ENCODE measurements around the gene AMOTL1.

AMOTL1 gene

GRCh38 chr11:94792451-94792850, 24.3 kb downstream of the AMOTL1 start:
- TF ChIP-seq, protein P1, sequence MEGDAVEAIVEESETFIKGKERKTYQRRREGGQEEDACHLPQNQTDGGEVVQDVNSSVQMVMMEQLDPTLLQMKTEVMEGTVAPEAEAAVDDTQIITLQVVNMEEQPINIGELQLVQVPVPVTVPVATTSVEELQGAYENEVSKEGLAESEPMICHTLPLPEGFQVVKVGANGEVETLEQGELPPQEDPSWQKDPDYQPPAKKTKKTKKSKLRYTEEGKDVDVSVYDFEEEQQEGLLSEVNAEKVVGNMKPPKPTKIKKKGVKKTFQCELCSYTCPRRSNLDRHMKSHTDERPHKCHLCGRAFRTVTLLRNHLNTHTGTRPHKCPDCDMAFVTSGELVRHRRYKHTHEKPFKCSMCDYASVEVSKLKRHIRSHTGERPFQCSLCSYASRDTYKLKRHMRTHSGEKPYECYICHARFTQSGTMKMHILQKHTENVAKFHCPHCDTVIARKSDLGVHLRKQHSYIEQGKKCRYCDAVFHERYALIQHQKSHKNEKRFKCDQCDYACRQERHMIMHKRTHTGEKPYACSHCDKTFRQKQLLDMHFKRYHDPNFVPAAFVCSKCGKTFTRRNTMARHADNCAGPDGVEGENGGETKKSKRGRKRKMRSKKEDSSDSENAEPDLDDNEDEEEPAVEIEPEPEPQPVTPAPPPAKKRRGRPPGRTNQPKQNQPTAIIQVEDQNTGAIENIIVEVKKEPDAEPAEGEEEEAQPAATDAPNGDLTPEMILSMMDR (conservative IDR thresholded peaks at IDR 0.05; ENCODE audit: low read depth, low read length), result no peak
- no peak overlapping the region for H3K4me3 ChIP-seq (ENCODE audit: low read length)
- no peak for DNase-seq (ENCODE audit: low read depth)

DNA sequence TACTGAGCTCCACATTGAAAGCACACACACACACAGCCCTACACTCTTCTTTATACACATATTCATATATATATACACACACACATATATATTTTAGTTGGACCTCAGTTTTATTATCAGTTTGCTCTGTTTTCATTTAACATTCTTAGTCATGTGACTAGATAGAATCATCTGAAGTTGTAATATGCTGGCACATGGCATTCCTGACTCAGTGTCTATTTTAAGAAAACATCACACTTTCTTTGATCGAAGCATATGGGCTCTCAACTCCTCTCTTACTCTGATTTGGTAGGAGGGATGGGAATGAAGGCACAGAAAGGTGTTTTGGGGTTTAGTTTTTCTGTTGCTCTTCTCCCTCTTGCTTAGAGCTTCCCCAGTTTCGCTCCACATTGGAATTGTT, 24.8 kb downstream of the AMOTL1 start:
- TF ChIP-seq, protein P1 (conservative IDR thresholded peaks at IDR 0.05; ENCODE audit: low read depth, low read length), result no peak
- DNase-seq (ENCODE audit: low read depth), result no peak
- no peak overlapping the region for H3K4me3 ChIP-seq (ENCODE audit: low read length)

DNA sequence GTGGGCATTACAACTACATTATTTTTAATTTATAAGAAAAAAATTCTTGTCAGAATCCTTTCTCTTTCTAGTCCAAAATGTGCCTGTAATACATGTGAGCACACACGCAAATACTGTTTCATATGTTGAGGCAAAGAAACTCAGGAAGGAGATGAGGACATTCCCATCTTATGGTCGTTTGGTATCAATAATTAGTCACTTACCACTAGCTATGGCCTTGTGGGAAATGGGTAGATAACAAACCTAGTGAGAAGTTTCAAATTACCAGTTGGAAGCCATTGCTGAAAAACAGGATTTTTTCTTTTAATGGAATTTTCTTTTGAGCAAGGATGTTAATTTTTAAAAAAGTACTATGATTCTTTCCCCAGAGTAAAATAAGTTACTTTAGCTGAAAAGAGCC, 25.7 kb downstream of the AMOTL1 start:
- DNase-seq (ENCODE audit: low read depth), result no peak
- TF ChIP-seq, protein P1 (conservative IDR thresholded peaks at IDR 0.05; ENCODE audit: low read depth, low read length), result no peak
- no peak overlapping the region for H3K4me3 ChIP-seq (ENCODE audit: low read length)

DNA sequence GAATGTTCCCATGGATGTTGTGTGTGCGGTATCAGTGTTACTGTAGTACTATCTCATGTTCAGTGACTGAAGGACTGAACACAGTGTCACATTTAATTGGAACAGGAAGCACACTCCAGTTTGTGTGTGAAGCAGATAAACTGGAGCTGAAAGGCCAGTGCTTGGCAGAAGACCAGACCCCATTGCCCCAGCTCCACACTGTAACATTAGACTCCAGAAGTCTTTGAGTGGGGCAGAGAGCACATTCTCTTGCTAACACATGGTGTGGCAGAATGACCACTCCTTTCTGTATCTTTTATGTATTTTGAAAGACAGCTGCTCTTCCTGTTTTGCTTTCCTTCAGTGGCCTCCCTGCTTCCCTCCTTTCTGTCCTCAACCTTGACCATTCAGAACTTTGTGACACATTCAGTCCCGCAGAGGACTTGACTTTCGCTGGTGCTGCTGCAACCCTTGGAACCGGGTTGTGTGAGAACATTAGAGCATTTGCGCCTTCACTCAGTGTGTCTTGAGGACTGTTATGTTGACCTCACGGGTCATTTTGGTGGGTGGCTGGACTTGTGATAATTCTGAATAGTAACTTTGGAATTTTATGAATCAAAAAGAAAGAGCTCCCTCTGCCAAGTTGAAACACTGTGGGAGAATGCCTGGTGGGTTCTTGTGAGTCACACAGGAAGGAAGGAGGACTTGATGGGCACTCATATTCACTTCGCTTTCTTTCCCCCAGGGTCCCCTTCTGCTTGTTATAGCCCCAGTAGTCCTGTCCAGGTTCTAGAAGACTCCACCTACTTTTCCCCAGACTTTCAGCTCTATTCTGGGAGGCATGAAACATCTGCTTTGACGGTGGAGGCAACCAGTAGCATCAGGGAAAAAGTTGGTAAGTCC, 26.4 kb downstream of the AMOTL1 start:
- TF ChIP-seq, protein P1 (conservative IDR thresholded peaks at IDR 0.05; ENCODE audit: low read depth, low read length), result no peak
- H3K4me3 ChIP-seq (ENCODE audit: low read length), result peak overlapping the region; percentile 10
- DNase-seq (ENCODE audit: low read depth), result peak; percentile 87

DNA sequence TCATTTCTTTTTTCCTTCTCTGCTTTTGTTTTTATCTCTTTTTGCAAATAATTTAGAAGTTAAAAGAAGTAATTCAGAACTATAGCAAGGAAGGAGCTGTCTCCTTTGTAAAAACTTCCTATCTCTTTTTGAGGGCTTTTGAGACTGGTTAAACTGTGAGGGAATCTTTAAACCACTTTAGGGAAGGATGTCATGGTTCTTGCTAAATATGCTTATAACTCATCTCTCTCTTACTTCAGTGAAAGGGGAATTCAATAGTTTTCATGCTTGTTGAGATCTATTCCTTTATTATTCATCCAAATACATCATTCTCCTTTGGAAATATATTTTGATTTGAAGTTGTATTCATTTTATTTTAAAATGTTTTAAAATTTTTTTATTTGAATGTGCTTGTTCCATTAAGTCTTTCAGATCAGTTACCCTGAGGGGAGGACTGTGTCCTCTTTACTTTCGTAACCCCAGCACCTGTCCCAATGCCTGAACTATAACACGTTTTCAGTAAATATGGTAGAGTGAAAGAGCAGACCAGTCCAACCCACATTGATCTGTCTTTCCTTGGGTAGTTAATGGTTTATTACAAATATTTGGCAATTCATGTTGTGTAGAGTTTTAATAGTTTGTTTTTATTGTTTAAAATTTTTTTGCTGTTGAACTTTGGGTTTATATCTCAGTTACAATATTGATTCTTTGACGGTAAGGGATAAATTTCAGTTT, 27.5 kb downstream of the AMOTL1 start:
- DNase-seq (ENCODE audit: low read depth), result no peak
- H3K4me3 ChIP-seq (ENCODE audit: low read length), result no peak overlapping the region
- TF ChIP-seq, protein P1 (conservative IDR thresholded peaks at IDR 0.05; ENCODE audit: low read depth, low read length), result no peak

GRCh38 chr11:94796190-94796580, 28.0 kb downstream of the AMOTL1 start:
- no peak overlapping the region for H3K4me3 ChIP-seq (ENCODE audit: low read length)
- no peak for DNase-seq (ENCODE audit: low read depth)
- TF ChIP-seq, protein P1 (conservative IDR thresholded peaks at IDR 0.05; ENCODE audit: low read depth, low read length), result no peak
